ENCODE results near the gene NRXN3.

The NRXN3 gene

GRCh38 chr14:79426103-79426755 lies 1256.1 kb downstream of the NRXN3 start:
- Mint-ChIP-seq H3K9me3 (no peaks in the 10 kb centered on the region), H3K4me1 (no peaks in the 10 kb centered on the region), H3K27me3 (ENCODE audit: low read depth) (peaks cover 4% of the 10 kb centered on the region), H3K27ac (no peak overlapping the region), H3K4me3 (no peak overlapping the region), H3K36me3 (ENCODE audit: low read depth) (no peaks in the 10 kb centered on the region)
- no peak for TF ChIP-seq CTCF (IDR thresholded peaks at IDR 0.05; ENCODE audit: unreplicated experiment in 3 of 3)

- TF ChIP-seq CTCF (IDR thresholded peaks at IDR 0.05; ENCODE audit: unreplicated experiment in 3 of 3) = no peak
- peaks cover 15% of the 10 kb centered on the region for H3K4me1 Mint-ChIP-seq
- H3K36me3 Mint-ChIP-seq (ENCODE audit: low read depth) = no peaks in the 10 kb centered on the region
- no peaks in the 10 kb centered on the region for H3K9me3 Mint-ChIP-seq
- H3K27ac Mint-ChIP-seq = no peak overlapping the region
- H3K4me3 Mint-ChIP-seq = no peak overlapping the region
- H3K27me3 Mint-ChIP-seq (ENCODE audit: low read depth) = peaks cover 3% of the 10 kb centered on the region
Observed at GRCh38 chr14:79432640-79433039, 1262.5 kb downstream of the NRXN3 start.

- Mint-ChIP-seq H3K9me3 (no peaks in the 10 kb centered on the region), H3K4me3 (no peak overlapping the region), H3K27ac (no peak overlapping the region), H3K4me1 (peaks cover 27% of the 10 kb centered on the region), H3K36me3 (ENCODE audit: low read depth) (no peaks in the 10 kb centered on the region), H3K27me3 (ENCODE audit: low read depth) (peaks cover 3% of the 10 kb centered on the region)
- no peak for TF ChIP-seq CTCF (IDR thresholded peaks at IDR 0.05; ENCODE audit: unreplicated experiment in 3 of 3)
Observed at GRCh38 chr14:79436335-79436734, 1266.2 kb downstream of the NRXN3 start.

- peaks cover 3% of the 10 kb centered on the region for H3K27me3 Mint-ChIP-seq (ENCODE audit: low read depth)
- H3K27ac Mint-ChIP-seq = no peak overlapping the region
- no peaks in the 10 kb centered on the region for H3K9me3 Mint-ChIP-seq
- no peaks in the 10 kb centered on the region for H3K36me3 Mint-ChIP-seq (ENCODE audit: low read depth)
- peaks cover 41% of the 10 kb centered on the region for H3K4me1 Mint-ChIP-seq
- no peak for TF ChIP-seq CTCF (IDR thresholded peaks at IDR 0.05; ENCODE audit: unreplicated experiment in 3 of 3)
- H3K4me3 Mint-ChIP-seq = no peak overlapping the region
Observed at GRCh38 chr14:79437951-79438350, 1267.8 kb downstream of the NRXN3 start.

GRCh38 chr14:79438696-79439342 lies 1268.6 kb downstream of the NRXN3 start:
- Mint-ChIP-seq H3K36me3 (ENCODE audit: low read depth) (no peaks in the 10 kb centered on the region), H3K27me3 (ENCODE audit: low read depth) (peaks cover 3% of the 10 kb centered on the region), H3K4me1 (peaks cover 50% of the 10 kb centered on the region), H3K9me3 (no peaks in the 10 kb centered on the region), H3K27ac (no peak overlapping the region), H3K4me3 (no peak overlapping the region)
- TF ChIP-seq CTCF (IDR thresholded peaks at IDR 0.05; ENCODE audit: unreplicated experiment in 3 of 3) = no peak

- Mint-ChIP-seq H3K4me3 (peak overlapping the region in 1 of 3 experiments; percentile 43), H3K27me3 (ENCODE audit: low read depth) (no peaks in the 10 kb centered on the region), H3K36me3 (ENCODE audit: low read depth) (no peaks in the 10 kb centered on the region), H3K9me3 (no peaks in the 10 kb centered on the region), H3K4me1 (peaks cover 37% of the 10 kb centered on the region), H3K27ac (peak overlapping the region in 1 of 3 experiments; percentile 29)
- TF ChIP-seq CTCF (IDR thresholded peaks at IDR 0.05; ENCODE audit: unreplicated experiment in 3 of 3) = no peak
Observed at GRCh38 chr14:79442786-79443185, 1272.6 kb downstream of the NRXN3 start.
